ENCODE measurements around the gene CCDC197.

Gene CCDC197

GRCh38 chr14:94043756-94044475 lies 46.8 kb downstream of the CCDC197 start:
- no peak for DNase-seq (ENCODE audit: low read depth)
- TF ChIP-seq CTCF (IDR thresholded peaks at IDR 0.05; ENCODE audit: low read depth, low read length) (no peak), MYC (IDR thresholded peaks at IDR 0.05; ENCODE audit: low read depth, low read length) (no peak), MAX (IDR thresholded peaks at IDR 0.05; ENCODE audit: low read depth, low read length) (no peak)
- no peak overlapping the region for H3K4me3 ChIP-seq (ENCODE audit: low read depth, low read length)

- DNase-seq (ENCODE audit: low read depth) = no peak
- TF ChIP-seq MYC (IDR thresholded peaks at IDR 0.05; ENCODE audit: low read depth, low read length) (no peak), CTCF (IDR thresholded peaks at IDR 0.05; ENCODE audit: low read depth, low read length) (no peak), MAX (IDR thresholded peaks at IDR 0.05; ENCODE audit: low read depth, low read length) (no peak)
- H3K4me3 ChIP-seq (ENCODE audit: low read depth, low read length) = no peak overlapping the region
Measured at GRCh38 chr14:94044476-94045091, 47.5 kb downstream of the CCDC197 start.

- DNase-seq (ENCODE audit: low read depth) = no peak
- TF ChIP-seq MAX (IDR thresholded peaks at IDR 0.05; ENCODE audit: low read depth, low read length) (no peak), POLR2A (IDR thresholded peaks at IDR 0.05; ENCODE audit: extremely low read depth, insufficient read length) (no peak), CTCF (IDR thresholded peaks at IDR 0.05; ENCODE audit: low read depth, low read length) (no peak), MYC (IDR thresholded peaks at IDR 0.05; ENCODE audit: low read depth, low read length) (no peak)
- H3K4me3 ChIP-seq (ENCODE audit: low read depth, low read length) = no peak overlapping the region
Measured at GRCh38 chr14:94045101-94045500, 48.0 kb downstream of the CCDC197 start.

GRCh38 chr14:94045563-94046345 lies 48.7 kb downstream of the CCDC197 start:
- TF ChIP-seq CTCF (IDR thresholded peaks at IDR 0.05; ENCODE audit: low read depth, low read length) (no peak), MYC (IDR thresholded peaks at IDR 0.05; ENCODE audit: low read depth, low read length) (no peak), POLR2A (IDR thresholded peaks at IDR 0.05; ENCODE audit: extremely low read depth, insufficient read length) (no peak), MAX (IDR thresholded peaks at IDR 0.05; ENCODE audit: low read depth, low read length) (no peak)
- DNase-seq (ENCODE audit: low read depth) = no peak
- H3K4me3 ChIP-seq (ENCODE audit: low read depth, low read length) = no peak overlapping the region

- TF ChIP-seq CTCF (IDR thresholded peaks at IDR 0.05; ENCODE audit: low read depth, low read length) = no peak
Measured at GRCh38 chr14:94046696-94047250, 49.7 kb downstream of the CCDC197 start.

More at GRCh38 chr14:94046696-94047250, 49.7 kb downstream of the CCDC197 start:
- DNase-seq (ENCODE audit: low read depth) = no peak
- H3K4me3 ChIP-seq (ENCODE audit: low read depth, low read length) = no peak overlapping the region
